Testis (tissue), 3 donors: ENCODE results near the gene RNF168. TPM values are rescaled to one million over a fixed set of nuclear protein-coding genes. Genes with fewer than 3 reads are reported as not detected.

ENCODE experiments used
- DNase-seq: peaks from one replicate; pipeline ENCODE4 v3.0.0-alpha.2; 2019
- H3K27ac ChIP-seq, 2 donors: fragments of 200-600 bp; sonication (generic); one replicate each; pipeline ENCODE4 v1.5.1; 2019
- H3K27me3 ChIP-seq: fragments of 200-600 bp; sonication (generic); one replicate; pipeline ENCODE4 v1.5.1; 2019
- H3K36me3 ChIP-seq: fragments of 200-600 bp; sonication (generic); one replicate; pipeline ENCODE4 v1.5.1; 2017; ENCODE audit warnings: low read depth; ENCODE audit errors: missing control alignments
- H3K4me1 ChIP-seq: fragments of 200-600 bp; sonication (generic); one replicate; pipeline ENCODE4 v1.5.1; 2019
- H3K4me3 ChIP-seq, 2 donors: fragments of 200-600 bp; sonication (generic); one replicate each; pipeline ENCODE4 v1.5.1; 2017 to 2019
- H3K9me3 ChIP-seq: fragments of 200-600 bp; sonication (generic); one replicate; pipeline ENCODE4 v1.5.1; 2017
- POLR2A ChIP-seq: fragments of 450-650 bp; IDR thresholded peaks from one replicate; pipeline ENCODE4 v1.6.1; 2017; ENCODE audit warnings: antibody characterized with exemption, mild to moderate bottlenecking, moderate library complexity
- WGBS, 2 donors: methylation state at CpG; one replicate each; pipeline ENCODE4 v1.1.5; 2018; 5-methylcytosine and 5-hydroxymethylcytosine counted together
- intact Hi-C: fragments of 100-400 bp; cut with DNase I; formaldehyde crosslinking; loops from one replicate; pipeline ENCODE4 v1.15.1; 2023; ENCODE audit warnings: low total_unique reads
- polyA plus RNA-seq: library from polyadenylated mRNA; stranded (reverse); fragments of 350-450 nt; fragmentation: Illumina TruSeq; extraction: RNeasy Lipid Tissue Mini Kit (QIAGEN cat#74804); gene quantifications from one replicate; pipeline ENCODE4 v1.2.3, GENCODE V29; 2014; ENCODE audit warnings: low read depth, low replicate concordance; ENCODE audit not compliant: insufficient read depth
- total RNA-seq, 2 donors: library from RNA; depleted of rRNA; stranded (reverse); fragments of >200 nt; gene quantifications; one replicate each; pipeline ENCODE4 v1.2.3, GENCODE V29; 2016
- TF ChIP-seq, protein P1 (sequence below), 3 experiments: fragments of 450-650 bp in 2 of 3; fragments of 200-600 bp in 1 of 3; sonication (generic) in 1 of 3; IDR thresholded peaks; one replicate each; pipeline ENCODE4 v1.5.1; 2016 to 2019; ENCODE audit warnings: antibody characterized with exemption in 3 of 3, mild to moderate bottlenecking in 2 of 3, moderate library complexity in 1 of 3

RNF168 gene
- total and polyA plus RNA-seq, 3 donors from 2014 or later = 37.7 to 52.8 (median 45.4) TPM

DNA sequence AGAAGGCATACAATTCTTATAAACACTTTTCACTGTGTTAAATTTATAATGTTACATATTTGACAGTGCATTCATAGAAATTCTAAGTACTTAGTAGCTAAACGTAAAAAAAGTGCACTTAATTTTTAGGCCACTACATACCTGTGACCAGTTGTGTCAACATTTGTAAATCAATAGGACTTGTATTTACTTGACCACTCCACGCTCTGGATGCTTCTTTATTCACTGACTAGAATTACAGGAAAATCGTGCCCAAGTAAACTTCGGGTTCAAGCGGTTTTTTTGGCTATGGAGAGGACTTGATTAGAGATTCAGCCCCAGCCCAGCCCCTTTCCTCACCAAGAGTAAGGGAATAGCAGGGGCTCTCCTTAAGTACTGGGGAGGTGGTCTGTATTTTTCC is 43.0 kb upstream of the RNF168 start:
- H3K4me1 ChIP-seq = no peaks in the 10 kb centered on the region
- no peaks in the 10 kb centered on the region for H3K9me3 ChIP-seq
- no peaks in the 10 kb centered on the region for H3K36me3 ChIP-seq
- WGBS, 2 donors = 83 to 86% methylated on average over 5 of the region's 5 CpGs
- no peaks in the 10 kb centered on the region for H3K27me3 ChIP-seq
- intact Hi-C loops = no loop called here
- no peak overlapping the region for H3K27ac ChIP-seq
- no peak for DNase-seq
- no peak for TF ChIP-seq POLR2A
- TF ChIP-seq, protein P1, sequence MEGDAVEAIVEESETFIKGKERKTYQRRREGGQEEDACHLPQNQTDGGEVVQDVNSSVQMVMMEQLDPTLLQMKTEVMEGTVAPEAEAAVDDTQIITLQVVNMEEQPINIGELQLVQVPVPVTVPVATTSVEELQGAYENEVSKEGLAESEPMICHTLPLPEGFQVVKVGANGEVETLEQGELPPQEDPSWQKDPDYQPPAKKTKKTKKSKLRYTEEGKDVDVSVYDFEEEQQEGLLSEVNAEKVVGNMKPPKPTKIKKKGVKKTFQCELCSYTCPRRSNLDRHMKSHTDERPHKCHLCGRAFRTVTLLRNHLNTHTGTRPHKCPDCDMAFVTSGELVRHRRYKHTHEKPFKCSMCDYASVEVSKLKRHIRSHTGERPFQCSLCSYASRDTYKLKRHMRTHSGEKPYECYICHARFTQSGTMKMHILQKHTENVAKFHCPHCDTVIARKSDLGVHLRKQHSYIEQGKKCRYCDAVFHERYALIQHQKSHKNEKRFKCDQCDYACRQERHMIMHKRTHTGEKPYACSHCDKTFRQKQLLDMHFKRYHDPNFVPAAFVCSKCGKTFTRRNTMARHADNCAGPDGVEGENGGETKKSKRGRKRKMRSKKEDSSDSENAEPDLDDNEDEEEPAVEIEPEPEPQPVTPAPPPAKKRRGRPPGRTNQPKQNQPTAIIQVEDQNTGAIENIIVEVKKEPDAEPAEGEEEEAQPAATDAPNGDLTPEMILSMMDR (IDR thresholded peaks at IDR 0.05) = no peak
- H3K4me3 ChIP-seq = no peak overlapping the region

DNA sequence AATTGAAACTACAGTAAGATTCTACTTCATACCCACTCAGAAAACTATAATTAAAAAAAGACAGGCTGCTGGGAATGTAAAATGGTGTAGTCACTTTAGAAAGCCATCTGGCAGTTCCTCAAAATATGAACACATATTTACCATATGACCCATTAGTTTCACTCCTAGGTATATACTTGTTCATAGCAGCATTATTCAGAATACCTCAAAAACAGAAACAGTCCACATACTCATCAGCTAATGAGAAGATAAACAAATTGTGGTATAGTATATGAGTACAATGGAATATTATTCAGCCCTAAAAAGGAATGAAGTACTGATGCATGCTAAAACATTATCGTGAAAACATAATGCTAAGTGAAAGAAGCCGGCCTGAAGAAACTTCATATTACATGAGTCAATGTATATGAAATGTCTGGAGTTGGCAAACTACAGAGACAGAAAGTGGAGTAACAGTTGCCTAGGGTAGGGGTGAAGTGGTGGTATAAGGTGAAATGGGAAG is 41.0 kb upstream of the RNF168 start:
- H3K4me3 ChIP-seq = no peak overlapping the region
- WGBS, 2 donors = 91 to 98% methylated on average over 2 of the region's 2 CpGs
- no peaks in the 10 kb centered on the region for H3K4me1 ChIP-seq
- no peak overlapping the region for H3K27ac ChIP-seq
- H3K9me3 ChIP-seq = no peaks in the 10 kb centered on the region
- intact Hi-C loops = no loop called here
- no peaks in the 10 kb centered on the region for H3K27me3 ChIP-seq
- no peak for DNase-seq
- no peak for TF ChIP-seq POLR2A
- TF ChIP-seq, protein P1 (IDR thresholded peaks at IDR 0.05) = no peak
- H3K36me3 ChIP-seq = no peaks in the 10 kb centered on the region

DNA sequence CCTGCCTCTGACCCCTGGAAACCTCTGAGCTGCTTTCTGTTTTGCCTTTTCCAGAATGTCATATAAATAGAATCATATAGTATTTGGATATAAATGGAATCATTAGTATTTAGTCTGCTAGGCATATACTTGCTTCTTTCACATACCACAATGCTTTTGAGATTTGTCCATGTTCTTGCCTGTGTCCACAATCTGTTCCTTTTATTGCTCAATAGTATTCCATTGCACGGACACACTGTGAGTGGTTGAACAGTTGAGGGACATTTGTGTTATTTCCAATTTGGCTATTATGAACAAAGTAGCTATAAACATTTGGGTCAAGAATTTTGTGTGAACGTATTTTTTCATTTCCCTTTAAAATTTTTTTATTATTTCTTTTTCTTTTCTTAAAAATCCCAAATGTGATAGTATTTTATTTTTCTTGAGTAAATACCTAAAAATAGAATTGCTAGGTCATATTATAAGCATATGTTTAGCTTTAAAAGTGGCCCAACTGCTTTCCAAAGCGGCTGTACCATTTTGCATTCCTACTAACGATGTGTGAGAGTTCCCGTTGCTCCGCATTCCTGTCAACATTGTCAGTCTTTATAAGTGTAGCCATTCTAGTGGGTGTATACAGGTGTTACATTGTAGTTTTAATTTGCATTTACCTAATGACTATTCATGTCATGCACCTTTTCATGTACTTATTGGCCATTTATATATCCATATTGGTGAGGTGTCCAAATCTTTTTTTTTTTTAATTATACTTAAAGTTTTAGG is 38.3 kb upstream of the RNF168 start:
- no peaks in the 10 kb centered on the region for H3K27me3 ChIP-seq
- no peak for DNase-seq
- TF ChIP-seq POLR2A = no peak
- TF ChIP-seq, protein P1 (IDR thresholded peaks at IDR 0.05) = no peak
- H3K4me3 ChIP-seq = no peak overlapping the region
- no peak overlapping the region for H3K27ac ChIP-seq
- H3K36me3 ChIP-seq = no peaks in the 10 kb centered on the region
- H3K9me3 ChIP-seq = no peaks in the 10 kb centered on the region
- no peaks in the 10 kb centered on the region for H3K4me1 ChIP-seq
- intact Hi-C loops = no loop called here
- WGBS, 2 donors = 83 to 88% methylated on average over 6 of the region's 6 CpGs

DNA sequence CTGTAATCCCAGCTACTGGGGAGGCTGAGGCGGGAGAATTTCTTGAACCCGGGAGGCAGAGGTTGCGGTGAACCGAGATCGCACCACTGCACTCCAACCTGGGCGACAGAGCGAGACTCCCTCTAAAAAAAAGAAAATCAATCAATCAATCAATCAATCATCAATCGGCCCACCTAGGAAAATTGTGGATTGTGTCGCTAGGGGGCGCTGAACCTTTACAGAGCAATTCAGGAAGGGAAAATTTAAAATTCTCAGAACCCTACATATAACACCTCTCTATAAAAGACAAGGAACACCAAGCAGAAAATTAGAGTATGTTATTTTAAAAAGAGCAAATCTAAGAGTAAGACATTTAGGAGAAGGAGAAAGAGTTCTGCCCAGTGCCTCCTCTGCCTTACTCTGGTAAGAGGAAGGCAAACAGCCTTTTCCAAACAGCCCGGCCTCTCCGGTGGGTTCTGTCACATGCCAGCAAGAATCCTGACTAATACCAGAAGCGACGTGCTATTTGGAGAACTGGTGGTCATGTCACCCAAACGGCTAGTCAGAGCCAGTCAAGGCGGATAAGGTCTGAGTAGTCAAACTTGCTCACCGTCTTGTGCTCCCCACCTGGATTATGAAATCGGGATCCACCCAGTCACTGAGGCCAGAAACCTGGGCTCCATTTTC is 33.9 kb upstream of the RNF168 start:
- peak; percentile 37 for DNase-seq
- H3K4me3 ChIP-seq = no peak overlapping the region

More for the DNA sequence above, 33.9 kb upstream of the RNF168 start:
- Histone ChIP-seq H3K9me3 (no peaks in the 10 kb centered on the region), H3K27ac (no peak overlapping the region), H3K36me3 (no peaks in the 10 kb centered on the region), H3K27me3 (no peaks in the 10 kb centered on the region), H3K4me1 (no peaks in the 10 kb centered on the region)
- TF ChIP-seq POLR2A = no peak
- TF ChIP-seq, protein P1 (IDR thresholded peaks at IDR 0.05) = peak in 2 of 3 experiments; percentile 48 to 73
- 58 to 61% methylated on average over 18 of the region's 18 CpGs for WGBS, 2 donors
- intact Hi-C loops = no loop called here
